IPS-NIHi11 (cell line): ENCODE measurements around the gene SERPINA3.
"Not testable (repeated sequence)": the region's sequence is repeated elsewhere in the genome, so short reads cannot be mapped to it uniquely, and the experiment has no call there.

Experiments
- DNase-seq: peaks from one replicate; pipeline ENCODE4 v3.0.0; 2012; ENCODE audit warnings: mixed read lengths, low spot score

The SERPINA3 gene

DNA sequence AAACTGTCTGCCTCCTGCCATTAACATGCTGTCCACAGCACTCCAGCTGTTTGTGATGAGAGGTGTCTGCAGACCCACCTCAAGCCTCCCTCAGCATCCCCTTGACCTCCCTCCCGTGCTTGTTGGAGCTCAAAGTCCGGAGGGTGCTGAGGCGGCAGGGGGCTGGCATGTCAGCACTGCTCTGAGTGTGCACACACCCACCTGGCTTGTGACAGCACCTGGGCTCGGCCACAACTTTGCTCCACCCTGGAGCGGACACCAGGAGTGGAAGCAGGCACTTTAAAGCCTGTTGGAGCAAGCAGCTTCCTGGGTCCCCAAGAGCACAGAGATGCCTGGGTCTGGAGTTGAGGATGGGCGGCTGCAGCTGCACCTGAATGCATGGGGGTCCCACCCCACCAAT is 20.9 kb downstream of the SERPINA3 start:
- DNase-seq, result no peak

DNA sequence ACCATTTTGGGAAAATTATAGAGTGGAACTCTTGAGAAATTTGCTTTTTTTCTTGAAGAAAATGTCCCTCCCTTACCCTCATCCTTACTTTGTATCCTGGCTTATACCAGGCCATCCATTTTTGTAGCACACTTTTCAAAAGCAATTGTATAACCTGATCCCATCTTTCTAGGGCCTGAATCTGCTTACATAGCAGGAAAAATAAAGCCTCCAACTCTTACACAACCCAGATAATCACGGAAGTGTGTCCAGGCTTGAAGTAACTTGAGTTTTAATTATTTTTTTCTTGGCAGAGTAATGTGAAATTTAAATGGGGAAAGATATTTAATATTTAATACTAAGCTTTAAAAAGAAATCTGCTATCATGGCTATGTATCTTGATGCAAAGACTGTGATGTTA is 23.0 kb downstream of the SERPINA3 start:
- DNase-seq, result no peak

DNA sequence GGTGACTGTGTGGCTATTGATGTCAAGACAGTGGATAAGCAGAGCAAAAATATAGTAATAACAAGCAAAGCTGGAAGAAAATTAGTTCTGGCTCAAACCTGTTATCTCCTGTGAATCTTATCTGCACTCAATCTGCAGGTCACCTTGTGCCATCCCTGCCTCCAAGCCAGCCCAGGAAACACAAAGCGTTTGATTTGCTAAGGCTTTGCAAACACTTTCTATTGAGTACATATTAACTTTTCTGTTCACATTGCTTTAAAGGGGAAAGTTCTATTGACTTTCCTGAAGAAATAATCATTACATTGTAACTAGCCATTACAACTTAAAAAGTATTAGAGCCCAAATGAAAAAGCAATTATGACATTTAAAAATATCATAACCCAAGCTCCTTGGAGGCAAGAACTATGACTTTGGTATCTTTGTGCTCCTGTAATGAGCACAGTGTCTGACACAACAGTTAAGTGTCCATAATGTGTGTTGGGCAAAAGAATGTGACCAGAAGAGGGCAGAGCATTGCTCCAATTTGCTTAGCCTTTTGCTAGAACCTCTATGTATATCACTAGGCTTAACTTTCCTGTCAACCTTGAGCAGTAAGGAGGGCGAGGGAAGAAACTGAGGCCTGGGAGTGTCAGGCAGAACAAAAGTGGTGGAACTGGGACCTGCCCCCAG is 24.7 kb downstream of the SERPINA3 start:
- no peak for DNase-seq

DNA sequence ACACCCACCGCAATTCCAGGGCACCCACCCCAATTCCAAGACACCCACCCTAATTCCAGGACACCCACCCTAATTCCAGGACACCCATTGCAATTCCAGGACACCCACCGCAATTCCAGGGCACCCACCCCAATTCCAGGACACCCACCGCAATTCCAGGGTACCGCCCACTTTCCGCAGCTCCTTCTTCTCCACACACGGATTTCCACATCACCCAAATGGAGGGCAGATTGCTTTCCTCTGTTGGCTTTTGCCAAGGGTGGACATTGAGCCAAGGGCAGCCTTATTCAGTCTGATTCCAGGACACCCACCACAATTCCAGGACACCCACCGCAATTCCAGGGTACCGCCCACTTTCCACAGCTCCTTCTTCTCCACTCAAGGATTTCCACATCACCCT is 25.6 kb downstream of the SERPINA3 start:
- DNase-seq, result not testable (repeated sequence)

DNA sequence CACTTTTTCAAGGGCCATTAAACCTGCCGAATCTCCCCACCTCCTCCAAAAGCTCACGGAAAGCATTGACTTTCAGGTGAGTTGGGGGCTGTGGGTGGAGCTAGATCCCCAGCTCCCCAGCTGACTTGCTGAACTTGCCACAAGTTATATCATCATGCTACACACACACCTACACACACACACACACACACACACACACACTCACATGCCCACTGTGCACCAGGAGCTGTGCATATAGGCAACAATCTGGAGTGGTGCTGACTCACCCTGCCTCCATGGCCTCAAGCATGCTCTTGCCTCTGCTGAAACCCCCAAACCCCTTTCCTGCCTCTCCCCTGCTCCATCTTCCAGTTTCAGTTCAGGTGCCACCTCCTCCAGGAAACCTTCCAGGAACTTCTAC is 26.1 kb downstream of the SERPINA3 start:
- DNase-seq, result no peak

DNA sequence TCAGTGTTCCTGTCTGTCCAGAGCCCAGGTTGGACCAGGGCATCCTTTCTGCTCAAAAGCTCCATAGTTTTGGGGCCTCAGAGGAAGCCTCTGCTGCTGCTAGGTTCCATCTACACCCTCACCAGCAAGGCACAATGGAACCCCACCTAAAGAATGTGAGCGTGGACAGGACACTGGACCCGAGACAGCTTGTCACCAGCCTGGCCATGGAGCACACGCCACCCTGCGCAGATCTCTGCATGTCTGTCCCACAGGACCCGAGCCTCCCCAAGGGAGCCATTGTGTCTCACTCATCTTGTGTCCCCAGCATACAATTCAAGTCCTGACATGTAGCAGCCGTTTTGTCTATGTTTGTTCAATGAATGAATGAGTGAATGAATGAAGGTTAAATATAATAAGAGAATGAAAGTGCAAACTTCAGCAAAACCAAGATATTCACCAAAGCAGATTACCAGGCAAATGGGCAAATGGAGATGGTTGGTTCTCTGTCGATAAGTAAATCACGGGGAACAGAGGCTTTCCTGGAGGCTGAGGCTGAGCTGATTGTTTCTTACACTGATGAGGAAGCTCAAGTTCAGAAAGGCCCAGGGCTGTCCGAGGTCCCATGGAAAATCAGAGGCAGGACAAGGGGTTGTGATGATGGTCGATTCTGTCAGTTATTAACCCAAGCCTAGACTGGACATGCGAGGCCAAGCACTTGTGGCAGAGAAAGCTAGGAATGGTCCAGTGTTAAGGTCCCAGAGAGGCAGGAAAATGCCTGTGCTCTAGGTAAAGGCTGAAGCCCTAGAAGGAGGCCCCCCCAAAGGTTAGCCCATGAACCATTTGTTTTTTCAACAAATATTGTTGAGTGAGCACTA is 27.0 kb downstream of the SERPINA3 start:
- no peak for DNase-seq

DNA sequence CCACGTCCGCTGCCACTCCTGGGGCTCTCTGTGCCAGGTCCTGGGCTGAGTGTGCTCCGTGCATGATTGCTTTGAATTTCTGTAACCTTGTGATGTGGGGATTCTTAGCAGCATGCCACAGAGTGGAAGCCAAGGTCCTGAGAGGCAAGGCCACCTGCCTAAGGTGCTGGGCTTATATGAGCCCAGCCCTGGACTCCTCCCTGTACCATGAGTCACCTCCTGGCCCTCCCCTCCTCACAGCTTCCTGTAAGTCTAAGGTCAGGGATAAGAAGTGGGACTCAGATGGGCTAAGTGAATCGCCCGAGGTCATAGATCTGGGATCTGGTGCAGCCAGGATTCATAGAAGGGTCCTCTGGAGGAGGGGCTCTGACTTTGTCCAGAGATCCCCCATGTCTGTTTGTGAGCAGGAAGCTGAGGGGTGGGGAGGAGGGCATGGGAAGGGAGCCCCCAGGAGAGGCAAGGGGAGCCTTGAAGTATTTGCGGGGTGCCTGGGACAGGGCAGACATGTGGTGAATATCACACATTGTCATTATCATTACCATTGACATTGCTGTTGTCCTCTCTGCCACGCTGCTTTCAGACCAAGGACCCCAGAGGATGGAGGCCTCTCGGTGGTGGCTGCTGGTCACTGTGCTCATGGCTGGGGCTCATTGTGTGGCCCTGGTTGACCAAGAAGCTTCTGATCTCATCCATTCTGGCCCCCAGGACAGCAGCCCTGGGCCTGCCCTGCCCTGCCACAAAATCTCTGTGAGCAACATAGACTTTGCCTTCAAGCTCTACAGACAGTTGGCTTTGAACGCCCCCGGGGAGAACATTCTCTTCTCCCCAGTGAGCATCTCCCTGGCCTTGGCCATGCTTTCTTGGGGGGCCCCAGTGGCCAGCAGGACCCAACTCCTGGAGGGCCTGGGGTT is 28.8 kb downstream of the SERPINA3 start:
- DNase-seq, result no peak

DNA sequence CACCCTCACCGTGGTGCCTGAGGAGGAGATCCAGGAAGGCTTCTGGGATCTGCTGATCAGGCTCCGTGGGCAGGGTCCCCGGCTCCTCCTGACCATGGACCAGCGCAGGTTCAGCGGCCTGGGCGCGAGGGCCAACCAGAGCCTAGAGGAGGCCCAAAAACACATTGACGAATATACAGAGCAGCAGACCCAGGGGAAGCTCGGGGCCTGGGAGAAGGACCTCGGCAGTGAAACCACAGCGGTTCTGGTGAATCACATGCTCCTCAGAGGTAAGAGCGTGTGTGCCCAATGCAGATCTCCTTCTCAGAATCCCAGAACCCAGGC is 29.4 kb downstream of the SERPINA3 start:
- DNase-seq, result no peak

DNA sequence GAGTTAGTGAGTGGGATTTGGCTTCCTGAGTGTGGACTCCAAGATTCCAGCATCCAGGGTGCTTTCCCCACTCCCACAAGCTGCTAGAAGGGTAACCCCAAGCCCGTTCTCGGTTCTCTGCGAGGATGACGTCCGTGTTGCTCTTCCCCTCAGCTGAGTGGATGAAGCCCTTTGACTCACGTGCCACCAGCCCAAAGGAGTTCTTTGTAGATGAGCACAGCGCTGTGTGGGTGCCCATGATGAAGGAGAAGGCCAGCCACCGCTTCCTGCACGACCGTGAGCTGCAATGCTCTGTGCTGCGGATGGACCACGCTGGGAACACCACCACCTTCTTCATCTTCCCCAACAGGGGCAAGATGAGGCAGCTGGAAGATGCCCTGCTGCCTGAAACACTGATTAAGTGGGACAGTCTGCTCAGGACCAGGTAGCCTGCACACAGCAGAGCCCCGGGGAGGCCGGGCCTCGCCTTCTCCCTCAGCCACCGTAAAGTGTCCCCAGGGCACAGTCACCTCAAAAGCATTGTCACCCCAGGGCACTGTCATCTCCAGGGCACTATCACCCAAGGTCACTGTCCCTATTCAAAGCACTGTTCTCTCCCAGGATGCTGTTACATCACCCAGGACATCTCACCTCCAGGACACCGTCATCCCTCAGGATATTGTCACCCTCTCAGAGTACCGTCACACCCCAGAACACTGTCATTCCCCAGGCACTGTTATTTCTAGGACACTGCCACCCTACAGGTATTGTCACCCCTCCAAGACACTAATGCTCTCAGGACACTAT is 31.3 kb downstream of the SERPINA3 start:
- no peak for DNase-seq

DNA sequence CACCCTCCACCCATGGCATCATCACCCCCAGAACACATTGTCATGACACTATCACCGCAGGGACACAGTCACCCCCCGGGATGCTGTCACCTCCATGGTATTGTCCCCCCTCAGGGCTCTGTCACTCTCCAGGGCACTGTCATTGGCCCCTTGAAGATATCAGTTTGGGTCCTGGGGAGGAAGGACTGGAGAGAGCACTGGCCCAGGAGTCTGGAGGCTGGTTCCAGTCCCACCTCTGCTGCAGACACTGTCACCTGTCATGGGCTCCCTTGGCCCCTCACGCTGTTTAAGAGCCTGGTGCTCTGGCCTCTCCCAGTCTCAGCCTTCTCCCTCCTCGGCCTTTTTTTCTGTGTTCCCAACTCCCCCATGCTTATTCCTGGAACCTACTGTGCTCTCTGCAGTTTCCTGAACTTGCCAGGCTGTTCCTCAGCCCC is 31.9 kb downstream of the SERPINA3 start:
- no peak for DNase-seq

DNA sequence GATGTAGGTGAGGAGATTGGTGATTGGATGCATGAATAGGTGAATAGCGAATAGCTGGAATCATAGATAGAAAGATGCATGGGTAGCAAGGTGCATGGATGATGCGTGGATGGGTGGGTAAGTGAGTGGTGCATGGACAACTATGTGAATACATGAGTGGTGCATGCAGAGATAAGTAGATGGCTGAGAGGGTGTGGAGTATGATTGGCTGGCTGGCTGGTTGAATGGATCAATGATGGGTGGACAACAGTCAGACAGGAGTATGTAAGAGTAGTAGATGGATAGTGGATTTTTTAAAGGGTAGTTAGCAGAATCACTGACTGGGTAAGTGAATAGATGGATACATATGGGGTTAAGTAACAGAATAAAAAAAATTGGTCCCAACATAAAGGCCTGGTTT is 33.9 kb downstream of the SERPINA3 start:
- DNase-seq, result no peak

DNA sequence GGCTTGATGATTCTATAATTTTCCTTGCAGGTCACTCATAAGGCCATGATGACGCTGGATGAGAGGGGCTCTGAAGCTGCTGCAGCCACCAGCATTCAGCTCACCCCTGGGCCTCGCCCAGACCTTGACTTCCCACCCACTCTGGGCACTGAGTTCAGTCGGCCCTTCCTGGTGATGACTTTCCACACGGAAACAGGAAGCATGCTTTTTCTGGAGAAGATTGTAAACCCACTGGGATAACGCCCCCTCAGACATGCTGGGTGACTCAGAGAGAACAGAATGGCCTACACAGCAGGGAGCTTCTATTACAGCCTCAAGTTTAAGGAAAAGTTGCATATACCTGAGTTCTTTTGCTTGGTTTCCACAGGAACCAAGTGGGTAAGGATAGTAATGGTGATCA is 34.3 kb downstream of the SERPINA3 start:
- DNase-seq, result no peak

DNA sequence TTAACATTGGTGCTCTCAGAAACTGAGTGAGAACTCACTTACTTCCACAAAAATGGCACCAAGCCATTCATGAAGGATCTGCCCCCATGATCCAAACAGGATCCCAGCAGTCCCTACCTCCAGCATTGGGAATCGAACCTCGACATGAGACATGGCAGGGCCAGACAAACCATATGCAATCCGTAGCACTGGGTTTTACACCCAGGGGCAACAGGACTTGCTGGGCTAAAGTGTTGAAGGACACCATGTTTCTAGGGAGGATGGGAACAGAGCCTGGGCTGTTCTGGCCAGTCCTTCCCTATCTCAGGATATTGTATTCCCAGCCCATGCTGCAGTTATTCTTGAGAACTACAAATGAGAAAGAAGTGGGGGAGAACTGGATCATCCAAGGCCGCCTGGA is 36.6 kb downstream of the SERPINA3 start:
- DNase-seq, result no peak

DNA sequence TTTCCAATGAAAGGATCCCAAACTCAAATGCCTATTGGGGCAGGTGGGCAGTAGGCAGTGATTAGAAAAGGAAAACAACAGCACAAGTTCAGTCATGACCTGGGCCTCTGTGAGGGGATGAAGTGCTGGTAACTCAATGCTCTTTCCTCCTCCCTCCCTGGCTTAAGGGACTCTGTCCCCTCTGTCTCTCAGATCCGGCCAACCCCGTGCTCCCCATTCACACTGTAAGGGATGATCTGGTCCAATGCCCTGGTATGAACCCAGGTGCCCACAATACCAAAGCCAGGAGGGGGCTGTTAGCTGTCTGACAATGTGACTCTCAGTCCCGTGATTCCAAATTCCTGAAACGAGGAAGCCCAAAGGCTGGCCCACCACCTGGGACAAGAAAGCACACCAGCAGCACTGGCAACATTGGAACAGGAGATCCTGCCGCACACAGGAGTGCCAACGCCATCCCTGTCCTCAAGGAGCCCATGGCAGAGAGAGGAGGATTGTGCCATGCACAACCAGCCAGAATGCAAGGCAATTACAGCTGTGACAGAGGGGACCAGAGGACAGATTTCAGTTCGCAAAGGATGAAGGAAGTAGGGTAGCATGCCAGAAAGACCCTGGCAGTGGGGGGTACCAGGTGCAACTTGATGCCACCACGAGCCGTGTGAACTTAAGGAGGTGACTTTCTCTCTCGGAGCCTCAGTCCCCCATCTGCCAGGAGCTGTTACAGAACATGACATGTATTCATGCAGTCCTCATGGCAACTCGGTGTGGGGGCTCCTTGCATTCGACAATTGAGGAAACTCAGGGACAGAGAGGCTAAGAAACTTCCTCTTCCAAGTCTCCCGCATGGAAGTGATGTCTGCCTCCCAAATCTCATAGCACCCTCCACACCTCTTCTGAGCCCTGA is 37.6 kb downstream of the SERPINA3 start:
- DNase-seq, result no peak

DNA sequence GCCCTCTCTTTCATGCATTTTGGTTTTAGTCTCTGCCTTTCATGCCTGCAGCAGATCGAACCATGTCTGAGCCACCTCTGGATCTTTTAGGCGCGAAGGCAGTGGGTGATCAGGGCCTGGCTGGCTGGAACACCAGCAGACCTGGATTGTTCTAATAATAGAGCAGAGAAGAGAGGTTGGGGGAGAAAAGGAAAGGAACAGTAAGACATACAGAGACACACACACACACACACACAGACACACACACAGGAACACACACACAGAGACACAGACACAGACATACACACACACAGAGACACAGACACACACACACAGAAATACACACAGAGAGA is 38.2 kb downstream of the SERPINA3 start:
- no peak for DNase-seq

DNA sequence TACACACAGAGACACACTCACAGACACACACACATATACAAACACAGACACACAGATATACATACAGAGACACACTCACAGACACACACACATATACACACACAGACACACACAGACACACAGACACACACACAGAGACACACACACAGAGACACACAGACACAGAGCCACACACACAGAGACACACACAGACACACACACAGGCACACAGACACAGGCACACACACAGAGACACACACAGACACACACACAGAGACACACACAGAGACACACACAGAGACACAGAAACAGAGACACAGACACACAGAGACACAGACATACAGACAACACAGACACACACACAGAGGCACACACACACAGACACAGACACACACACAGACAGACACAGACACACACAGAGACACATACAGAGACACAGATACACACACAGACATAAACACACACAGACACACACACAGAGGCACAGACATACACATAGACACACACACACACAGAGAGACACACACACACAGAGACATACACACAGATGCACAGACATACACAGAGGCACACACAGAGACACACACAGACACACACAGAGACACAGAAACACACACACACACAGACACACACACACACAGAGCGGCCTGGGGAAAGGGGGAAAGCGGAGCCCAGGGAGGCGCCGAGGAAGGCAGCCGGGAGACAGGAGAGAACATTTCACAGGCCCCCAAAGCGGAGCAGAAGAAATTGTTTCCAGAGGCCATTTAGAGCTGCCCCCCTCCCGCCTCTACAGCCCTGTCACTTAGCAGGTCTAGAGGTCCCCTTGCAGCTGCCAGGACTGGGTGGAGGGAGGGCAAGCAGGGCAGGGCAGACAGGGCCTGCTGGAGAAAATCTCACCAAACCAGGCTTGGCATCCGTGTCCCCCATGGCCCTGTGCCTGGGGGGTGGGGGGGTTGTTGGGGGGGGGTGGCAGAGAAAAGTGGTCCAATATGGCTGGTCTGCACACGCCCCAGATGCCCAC is 38.9 kb downstream of the SERPINA3 start:
- DNase-seq, result no peak

DNA sequence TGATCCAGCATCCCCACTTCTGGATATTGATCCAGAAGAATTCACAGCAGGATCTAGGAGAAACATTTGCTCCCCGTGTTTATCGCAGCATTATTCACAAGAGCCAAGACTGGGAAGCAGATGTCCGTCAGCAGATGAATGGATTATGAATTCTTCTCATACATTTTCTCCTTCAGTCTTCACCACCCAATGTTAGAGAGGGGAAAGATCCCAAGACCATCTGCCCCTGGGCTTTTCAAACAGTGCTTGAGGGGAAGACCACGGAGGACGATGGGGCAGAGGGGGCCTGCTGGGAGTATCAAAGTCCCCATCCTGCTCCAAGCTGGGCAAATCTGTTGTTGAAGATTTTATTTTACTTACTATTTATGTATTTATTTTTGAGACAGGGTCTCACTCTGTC is 41.1 kb downstream of the SERPINA3 start:
- DNase-seq, result no peak

DNA sequence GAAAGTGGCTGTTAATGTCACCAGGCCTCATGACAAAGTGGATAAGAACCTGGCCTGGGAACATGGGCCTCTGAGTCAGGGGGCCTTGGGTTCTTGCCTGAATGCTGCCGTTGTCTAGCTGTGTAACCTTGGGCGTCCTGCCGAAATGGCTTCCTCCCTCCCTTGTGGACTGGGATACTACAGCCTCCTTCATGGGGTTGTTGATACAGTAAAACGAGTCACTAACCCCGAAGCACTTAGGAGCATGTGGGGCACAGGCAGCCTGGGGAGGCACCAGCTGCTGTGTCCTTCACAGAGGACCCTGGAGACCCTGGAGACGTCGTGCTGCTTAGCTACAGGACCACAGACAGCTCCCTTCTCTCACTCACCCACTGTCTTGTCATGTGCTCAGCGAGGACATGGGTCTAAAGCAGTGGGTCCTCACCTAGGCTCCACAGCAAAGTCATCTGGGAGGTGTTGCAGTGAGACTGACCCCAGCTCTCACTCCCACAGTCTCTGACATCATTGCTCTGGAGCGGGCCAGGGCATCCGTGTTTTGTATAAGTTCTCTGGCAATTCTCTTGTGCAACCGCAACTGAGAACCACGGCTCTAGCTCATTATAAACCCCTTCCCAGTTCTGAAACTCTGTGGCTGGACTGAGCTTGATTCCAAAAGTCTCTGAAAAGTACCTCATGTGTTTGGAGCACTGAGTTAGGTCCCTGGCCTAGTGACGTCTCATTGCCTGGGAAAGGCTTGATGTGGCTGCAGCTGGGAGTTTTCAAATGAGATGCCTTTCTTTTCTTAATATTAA is 42.1 kb downstream of the SERPINA3 start:
- no peak for DNase-seq

DNA sequence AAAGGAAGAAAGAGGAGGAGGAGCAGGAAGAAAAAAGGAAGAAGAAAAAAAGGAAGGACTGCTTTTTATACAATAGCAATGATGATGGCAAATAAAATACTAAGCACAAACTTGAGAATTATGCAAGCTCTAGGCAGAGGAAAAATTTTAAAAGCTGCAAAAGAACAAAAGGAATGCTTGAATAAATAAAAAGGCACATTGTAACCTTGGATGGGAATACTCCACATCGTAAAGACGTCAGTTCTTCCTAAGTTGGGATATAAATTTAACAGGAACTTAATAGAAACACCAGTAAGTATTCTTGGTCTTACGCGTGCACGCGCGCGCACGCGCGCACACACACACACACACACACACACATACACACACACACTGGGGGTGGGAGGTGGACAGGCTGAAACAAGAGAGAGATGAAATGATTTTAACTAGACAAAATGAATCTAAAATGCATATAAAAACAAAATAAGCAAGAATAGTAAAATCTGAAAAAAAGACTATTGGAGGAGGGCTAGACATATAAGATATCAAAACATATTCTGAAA is 43.0 kb downstream of the SERPINA3 start:
- no peak for DNase-seq
